NCI-H1105 (cell line): ENCODE data around the gene OSM.
A peak's percentile ranks its signal among the peaks of the same experiment; 100 is the strongest.
"Not testable (repeated sequence)": the region's sequence is repeated elsewhere in the genome, so short reads cannot be mapped to it uniquely, and the experiment has no call there.

ENCODE experiments used
- DNase-seq: peaks from one replicate; lab custom pipeline; 2025; lab: John Stamatoyannopoulos, UW

OSM gene

GRCh38 chr22:30226192-30226832 is 40.3 kb downstream of the OSM start:
- DNase-seq = no peak

- no peak for DNase-seq
Measured at GRCh38 chr22:30225220-30225927, 41.3 kb downstream of the OSM start.

- no peak for DNase-seq
Measured at GRCh38 chr22:30224161-30224857, 42.3 kb downstream of the OSM start.

GRCh38 chr22:30223303-30223702 is 43.3 kb downstream of the OSM start:
- DNase-seq = no peak

- DNase-seq = no peak
Measured at GRCh38 chr22:30222321-30222720, 44.3 kb downstream of the OSM start.

- DNase-seq = no peak
Measured at GRCh38 chr22:30221121-30221992, 45.3 kb downstream of the OSM start.

GRCh38 chr22:30220338-30221012 is 46.2 kb downstream of the OSM start:
- no peak for DNase-seq

GRCh38 chr22:30219668-30220278 is 46.9 kb downstream of the OSM start:
- no peak for DNase-seq

GRCh38 chr22:30219049-30219654 is 47.5 kb downstream of the OSM start:
- no peak for DNase-seq

GRCh38 chr22:30217698-30218560 is 48.7 kb downstream of the OSM start:
- DNase-seq = no peak

- DNase-seq = no peak
Measured at GRCh38 chr22:30216710-30217109, 49.9 kb downstream of the OSM start.

- DNase-seq = not testable (repeated sequence)
Measured at GRCh38 chr22:30216272-30216671, 50.4 kb downstream of the OSM start.

- DNase-seq = peak; percentile 59
Measured at GRCh38 chr22:30214703-30215407, 51.8 kb downstream of the OSM start.

- DNase-seq = no peak
Measured at GRCh38 chr22:30212996-30213441, 53.6 kb downstream of the OSM start.
